DMS153 (cell line): Measurements from ENCODE around the gene UMODL1.
A peak's percentile ranks its signal among the peaks of the same experiment; 100 is the strongest.
"Not testable (repeated sequence)": the region's sequence is repeated elsewhere in the genome, so short reads cannot be mapped to it uniquely, and the experiment has no call there.

Experiments
- DNase-seq: peaks from one replicate; lab custom pipeline; 2025; lab: John Stamatoyannopoulos, UW

Gene UMODL1

DNA sequence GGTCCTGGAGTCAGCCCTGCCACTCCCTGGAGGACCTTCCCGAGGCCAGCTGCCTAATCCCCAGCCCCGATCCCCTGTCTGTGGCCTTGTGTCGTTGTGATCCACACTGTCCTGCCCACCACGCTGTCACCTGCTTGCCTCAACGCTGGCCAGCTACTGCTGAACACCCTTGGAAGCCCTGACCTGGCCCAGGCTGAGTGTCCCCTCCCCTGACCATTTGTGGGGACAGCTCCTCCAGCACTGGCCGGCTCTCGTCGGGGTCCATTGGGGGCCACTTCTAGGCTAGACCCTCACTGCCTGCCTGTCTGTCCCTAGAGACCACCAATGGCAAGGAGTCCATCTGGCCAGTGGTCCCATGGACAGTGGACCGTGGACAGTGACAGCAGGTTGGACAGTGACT is 12.0 kb upstream of the UMODL1 start:
- no peak for DNase-seq

GRCh38 chr21:42059721-42060120 is 11.4 kb upstream of the UMODL1 start:
- no peak for DNase-seq

GRCh38 chr21:42060166-42060565 is 11.0 kb upstream of the UMODL1 start:
- no peak for DNase-seq

DNA sequence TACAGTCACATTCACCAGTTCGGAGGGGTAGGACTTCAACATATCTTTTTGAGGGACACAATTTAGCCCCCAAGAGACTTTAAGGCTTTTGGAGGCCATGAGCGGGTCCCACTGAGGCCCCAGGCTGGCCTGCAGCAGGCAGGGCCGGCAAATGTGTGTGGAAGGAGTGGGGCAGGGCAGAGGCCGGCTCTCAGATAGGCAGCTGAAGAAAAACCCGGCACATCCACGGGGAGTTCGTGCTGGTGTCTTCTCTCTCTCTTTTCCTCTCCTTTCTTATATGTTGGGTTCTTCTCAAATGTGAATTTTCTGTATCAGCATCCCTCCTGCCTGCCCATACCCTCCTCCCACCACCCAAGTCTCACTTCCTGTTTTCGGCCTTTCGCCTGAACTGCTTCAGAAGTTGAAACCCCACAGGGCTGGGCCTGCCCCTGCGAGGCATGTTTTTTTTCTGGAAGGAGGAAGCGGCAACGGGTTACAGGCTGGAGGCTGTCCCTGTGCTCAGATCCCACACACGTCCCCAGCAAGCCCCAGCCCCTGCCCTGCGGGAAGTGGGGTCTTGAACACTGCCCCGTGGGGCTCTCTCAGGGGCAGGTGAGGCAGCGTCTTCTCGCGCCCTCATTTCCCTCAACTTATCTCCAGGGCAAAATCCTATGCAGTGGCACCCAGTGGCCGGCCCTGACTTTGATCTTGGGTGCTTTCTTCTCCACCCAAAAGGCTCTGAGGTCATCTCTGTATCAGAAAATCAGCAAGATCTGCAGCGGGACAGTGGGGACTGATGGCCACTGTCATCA is 9.7 kb upstream of the UMODL1 start:
- DNase-seq: no peak

GRCh38 chr21:42061986-42062235 is 9.2 kb upstream of the UMODL1 start:
- no peak for DNase-seq

GRCh38 chr21:42062236-42063022 is 8.7 kb upstream of the UMODL1 start:
- peak; percentile 36 for DNase-seq

- peak; percentile 80 for DNase-seq
These were observed 7.9 kb upstream of the UMODL1 start for GRCh38 chr21:42063191-42063570.

DNA sequence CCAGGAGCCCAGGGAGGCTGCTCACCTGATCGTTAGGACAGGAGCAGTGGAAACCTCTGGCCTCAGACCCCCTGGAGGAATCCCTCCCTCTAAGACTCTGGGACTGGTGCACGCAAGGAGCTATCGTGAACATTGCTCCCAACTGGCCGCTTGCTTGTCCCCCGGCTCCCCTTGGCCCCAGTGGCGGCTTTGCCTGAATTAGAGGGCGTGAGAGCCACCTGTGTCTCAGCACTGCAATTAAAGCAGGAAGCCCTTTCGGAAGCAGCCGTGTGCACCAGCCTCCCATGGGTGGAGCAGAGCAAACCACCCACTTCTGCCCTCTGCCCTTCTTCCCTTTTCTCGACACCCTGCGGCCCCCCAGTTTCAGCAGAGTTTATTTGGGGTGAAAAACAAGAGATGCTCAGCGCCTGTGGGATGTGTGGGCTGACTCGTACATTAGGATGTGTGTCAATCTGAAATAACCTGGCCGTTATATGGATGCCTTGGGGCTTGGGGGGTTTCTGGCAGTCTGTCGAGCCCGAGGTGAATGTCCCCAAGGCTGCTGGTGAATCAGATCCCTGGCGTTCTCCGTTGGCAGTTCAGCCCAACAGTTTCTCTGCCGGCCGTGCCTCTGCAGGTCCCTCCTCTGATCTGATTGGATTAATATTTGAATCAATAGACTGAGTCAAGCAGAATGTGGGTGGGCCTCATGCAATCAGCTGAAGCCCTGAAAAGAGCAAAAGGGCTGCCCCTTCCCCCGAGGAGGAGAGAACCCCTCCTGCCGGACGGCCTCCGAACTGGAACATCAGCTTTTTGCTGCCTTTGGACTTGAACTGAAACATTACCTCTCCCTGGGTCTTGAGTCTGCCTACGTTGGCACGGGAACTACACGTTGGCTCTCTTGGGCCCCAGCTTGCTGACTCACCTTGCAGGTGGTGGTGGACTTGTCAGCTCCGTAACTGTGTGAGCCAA is 7.3 kb upstream of the UMODL1 start:
- DNase-seq: peak; percentile 58

DNA sequence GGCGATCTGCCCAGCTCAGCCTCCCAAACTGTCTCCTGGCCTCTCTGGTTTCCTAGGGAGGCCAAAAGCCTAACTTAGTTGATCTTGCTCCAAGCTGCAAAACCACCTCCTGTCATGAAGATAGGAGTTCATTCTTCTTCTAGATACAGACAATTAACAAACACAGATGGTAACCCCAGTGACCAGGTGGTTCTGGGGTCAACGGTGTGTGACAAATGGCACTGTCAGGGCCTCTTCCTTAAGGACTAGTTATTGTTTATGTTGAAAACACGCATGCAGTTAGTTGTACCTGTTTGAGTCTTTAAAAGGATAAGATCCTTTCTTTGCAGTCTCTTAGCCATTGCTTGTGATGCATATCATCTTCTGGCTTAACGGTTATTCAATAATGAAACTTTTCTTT is 4.6 kb upstream of the UMODL1 start:
- DNase-seq: no peak

DNA sequence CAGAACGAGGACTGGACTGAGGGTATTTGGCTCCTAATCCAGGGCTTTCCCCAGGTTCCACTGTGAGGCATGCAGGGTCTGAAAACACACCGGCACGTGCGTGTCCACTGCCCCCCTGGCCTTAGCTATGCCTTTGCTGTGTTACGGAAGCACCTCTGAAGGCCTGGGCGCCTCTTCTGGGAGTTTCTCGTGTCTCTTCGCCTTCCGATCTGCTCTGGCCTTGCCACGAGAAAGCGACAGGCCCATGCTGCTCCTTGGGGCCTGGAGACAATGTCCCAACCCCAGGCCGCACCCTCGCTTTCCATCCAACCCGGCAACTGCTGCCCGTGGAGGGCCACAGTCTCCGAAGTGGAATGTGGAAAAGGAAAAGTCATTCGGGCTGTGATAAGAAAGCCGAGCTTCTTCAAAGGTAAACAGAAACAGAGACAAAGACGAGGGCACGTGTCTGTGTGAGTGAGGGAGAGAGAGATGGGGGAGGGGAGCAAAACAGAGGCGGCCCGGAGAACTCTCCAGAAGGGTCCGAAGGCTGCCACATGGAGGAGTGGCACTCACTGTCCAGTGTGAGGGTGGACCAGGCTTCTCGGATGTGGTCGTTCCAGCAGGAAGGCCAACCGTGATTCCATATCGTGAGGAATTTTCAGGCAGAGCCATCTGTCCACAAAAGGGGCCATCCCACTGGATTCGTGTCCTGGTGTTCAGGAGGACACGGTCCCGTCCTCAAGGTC is 3.4 kb upstream of the UMODL1 start:
- no peak for DNase-seq

GRCh38 chr21:42068256-42068545 is 2.9 kb upstream of the UMODL1 start:
- DNase-seq: no peak

DNA sequence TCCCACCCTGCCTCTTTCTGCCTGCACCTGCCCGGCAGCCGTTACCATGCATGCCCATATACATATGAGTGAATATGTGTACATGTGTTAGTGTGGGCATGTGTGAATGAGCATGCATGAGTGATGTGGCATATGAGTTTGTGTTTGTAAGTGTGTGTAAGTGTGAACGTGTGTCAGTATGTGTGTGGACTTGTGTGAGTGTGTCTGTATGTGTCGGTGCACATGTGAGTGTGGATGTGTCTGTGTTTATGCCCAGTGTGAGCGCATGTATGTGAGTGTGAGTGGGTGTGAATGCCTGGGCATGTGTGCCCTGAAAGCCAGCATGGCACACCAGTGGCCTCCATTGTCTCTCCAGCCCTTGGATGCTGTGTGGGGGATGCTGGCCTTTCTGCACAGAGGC is 2.5 kb upstream of the UMODL1 start:
- no peak for DNase-seq

- DNase-seq: no peak
These were observed 1.8 kb upstream of the UMODL1 start for GRCh38 chr21:42069327-42069726.

DNA sequence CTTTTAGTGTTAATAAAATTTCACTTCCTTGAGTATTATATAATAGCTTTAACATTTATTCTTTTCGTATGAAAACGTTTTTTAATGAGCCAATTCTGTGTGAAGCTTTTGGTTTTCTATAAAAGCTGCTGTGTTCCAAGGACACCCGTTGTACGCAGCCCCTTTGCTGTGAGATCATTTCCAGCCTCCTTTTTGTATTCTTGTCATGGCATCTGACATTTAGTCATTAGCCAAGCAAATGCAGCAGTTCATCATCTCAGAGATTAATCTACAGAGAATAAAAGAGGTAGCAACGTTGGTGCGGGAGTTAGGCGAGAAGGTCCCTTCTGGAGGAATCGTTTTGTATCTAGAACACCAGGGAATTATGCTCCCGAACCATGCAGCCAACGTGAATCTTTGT is 1.3 kb upstream of the UMODL1 start:
- DNase-seq: no peak

GRCh38 chr21:42073145-42074099 is 2.3 kb downstream of the UMODL1 start:
- DNase-seq: peak; percentile 37

DNA sequence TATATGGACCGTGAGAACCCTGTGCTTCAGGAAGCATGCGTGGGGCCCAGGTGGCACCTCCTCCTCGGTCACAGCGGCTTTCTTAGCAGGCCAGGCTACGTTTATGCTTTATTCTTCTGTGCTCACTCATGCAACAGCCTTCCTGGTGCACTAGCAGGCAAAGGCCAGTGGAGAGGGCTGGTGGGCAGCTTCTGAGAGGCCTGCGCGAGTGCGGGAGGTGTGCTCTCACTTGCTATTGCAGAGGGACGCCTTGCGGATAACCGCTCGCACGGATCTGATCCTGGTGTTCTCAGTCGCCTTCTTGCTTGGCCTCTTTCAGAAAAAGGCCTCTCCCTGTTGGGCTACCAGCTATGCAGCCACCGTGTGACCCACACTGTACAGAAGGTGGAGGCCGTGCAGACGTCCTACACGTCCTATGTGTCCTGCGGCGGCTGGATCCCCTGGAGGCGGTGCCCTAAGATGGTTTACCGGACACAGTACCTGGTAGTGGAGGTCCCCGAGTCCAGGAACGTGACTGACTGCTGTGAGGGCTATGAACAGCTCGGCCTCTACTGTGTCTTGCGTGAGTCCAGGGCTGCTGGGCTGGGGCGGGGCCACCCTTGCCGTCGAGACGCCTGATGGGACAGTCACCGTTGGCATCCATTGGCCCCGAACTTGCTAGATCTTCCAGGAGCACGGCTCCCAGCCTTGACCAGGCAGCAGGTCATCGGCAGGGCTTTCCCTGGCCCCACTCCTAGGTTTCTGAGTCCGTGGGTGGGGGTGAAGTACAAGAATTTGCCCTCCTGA is 4.8 kb downstream of the UMODL1 start:
- DNase-seq: no peak

GRCh38 chr21:42077685-42078238 is 6.6 kb downstream of the UMODL1 start:
- not testable (repeated sequence) for DNase-seq

DNA sequence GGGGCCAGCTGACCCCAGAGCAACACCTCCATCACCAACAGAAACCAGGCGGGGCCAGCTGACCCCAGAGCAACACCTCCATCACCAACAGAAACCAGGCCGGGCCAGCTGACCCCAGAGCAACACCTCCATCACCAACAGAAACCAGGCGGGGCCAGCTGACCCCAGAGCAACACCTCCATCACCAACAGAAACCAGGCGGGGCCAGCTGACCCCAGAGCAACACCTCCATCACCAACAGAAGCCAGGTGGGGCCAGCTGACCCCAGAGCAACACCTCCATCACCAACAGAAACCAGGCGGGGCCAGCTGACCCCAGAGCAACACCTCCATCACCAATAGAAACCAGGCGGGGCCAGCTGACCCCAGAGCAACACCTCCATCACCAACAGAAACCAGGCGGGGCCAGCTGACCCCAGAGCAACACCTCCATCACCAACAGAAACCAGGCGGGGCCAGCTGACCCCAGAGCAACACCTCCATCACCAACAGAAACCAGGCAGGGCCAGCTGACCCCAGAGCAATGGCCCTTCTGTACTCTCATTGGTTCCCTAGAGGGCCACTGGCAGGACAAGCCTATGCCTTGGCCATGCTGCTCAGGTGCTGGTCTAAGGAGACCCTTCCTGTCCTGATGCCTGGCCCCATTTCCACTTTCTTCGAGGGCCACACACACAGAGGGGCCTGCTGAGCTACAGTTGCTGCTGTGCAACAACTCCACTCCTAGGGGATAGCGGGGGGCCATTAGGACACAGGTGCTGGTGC is 7.3 kb downstream of the UMODL1 start:
- not testable (repeated sequence) for DNase-seq
